Keratinocyte (primary cell): Measurements from ENCODE around the gene RALGPS1.

Experiments
- EZH2 ChIP-seq: IDR thresholded peaks from one replicate; pipeline ENCODE4 v1.6.1; 2012; ENCODE audit warnings: inconsistent platforms, mild to moderate bottlenecking, low read length, moderate library complexity
- TF ChIP-seq, protein P1 (sequence below), 3 experiments: IDR thresholded peaks in 1 of 3; conservative IDR thresholded peaks in 1 of 3; optimal IDR thresholded peaks in 1 of 3; 2 replicates in 2 of 3; 3 replicates in 1 of 3; pipeline versions ENCODE3 to v1.5.1; 2011; ENCODE audit warnings: low read length in 3 of 3, mild to moderate bottlenecking in 3 of 3, moderate library complexity in 2 of 3, control low read depth in 1 of 3, inconsistent platforms in 1 of 3; ENCODE audit not compliant: insufficient read depth in 2 of 3; ENCODE audit errors: extremely low read depth in 1 of 3

- TF ChIP-seq, protein P1, sequence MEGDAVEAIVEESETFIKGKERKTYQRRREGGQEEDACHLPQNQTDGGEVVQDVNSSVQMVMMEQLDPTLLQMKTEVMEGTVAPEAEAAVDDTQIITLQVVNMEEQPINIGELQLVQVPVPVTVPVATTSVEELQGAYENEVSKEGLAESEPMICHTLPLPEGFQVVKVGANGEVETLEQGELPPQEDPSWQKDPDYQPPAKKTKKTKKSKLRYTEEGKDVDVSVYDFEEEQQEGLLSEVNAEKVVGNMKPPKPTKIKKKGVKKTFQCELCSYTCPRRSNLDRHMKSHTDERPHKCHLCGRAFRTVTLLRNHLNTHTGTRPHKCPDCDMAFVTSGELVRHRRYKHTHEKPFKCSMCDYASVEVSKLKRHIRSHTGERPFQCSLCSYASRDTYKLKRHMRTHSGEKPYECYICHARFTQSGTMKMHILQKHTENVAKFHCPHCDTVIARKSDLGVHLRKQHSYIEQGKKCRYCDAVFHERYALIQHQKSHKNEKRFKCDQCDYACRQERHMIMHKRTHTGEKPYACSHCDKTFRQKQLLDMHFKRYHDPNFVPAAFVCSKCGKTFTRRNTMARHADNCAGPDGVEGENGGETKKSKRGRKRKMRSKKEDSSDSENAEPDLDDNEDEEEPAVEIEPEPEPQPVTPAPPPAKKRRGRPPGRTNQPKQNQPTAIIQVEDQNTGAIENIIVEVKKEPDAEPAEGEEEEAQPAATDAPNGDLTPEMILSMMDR (optimal IDR thresholded peaks at IDR 0.05 in 1 of 3, IDR thresholded peaks at IDR 0.05 in 1 of 3, conservative IDR thresholded peaks at IDR 0.05 in 1 of 3; ENCODE audit: extremely low read depth in 1 of 3, insufficient read depth in 2 of 3, low read length in 3 of 3): no peak
- no peak for TF ChIP-seq EZH2
These were observed 45.2 kb upstream of the RALGPS1 start for GRCh38 chr9:126869368-126869767.
